CD14-positive monocyte (primary cell): Measurements from ENCODE around the gene TDRD9. TPM values are rescaled to one million over a fixed set of nuclear protein-coding genes. Genes with fewer than 3 reads are reported as not detected.

Source experiments
- DNase-seq, 3 donors: peaks; one replicate each; pipeline ENCODE4 v3.0.0-alpha.2; 2011 to 2022
- H2AFZ ChIP-seq: 2 replicates; pipeline ENCODE4 v1.6.0; 2012; ENCODE audit warnings: mild to moderate bottlenecking, low read depth, low read length, inconsistent platforms; ENCODE audit not compliant: insufficient read depth, poor library complexity, severe bottlenecking
- H3K27ac ChIP-seq, 2 donors: 1 replicate in 1 of 2; 2 replicates in 1 of 2; pipeline ENCODE4 v1.5.1; 2012 to 2013; ENCODE audit warnings: low read length in 2 of 2, control low read depth in 1 of 2, inconsistent platforms in 1 of 2, low read depth in 1 of 2, mild to moderate bottlenecking in 1 of 2
- H3K27me3 ChIP-seq, 2 donors: one replicate each; pipeline versions ENCODE4 v1.6.0 to v1.6.1; 2011 to 2013; ENCODE audit warnings: low read length in 2 of 2; ENCODE audit not compliant: control insufficient read depth in 2 of 2, insufficient read depth in 2 of 2
- H3K36me3 ChIP-seq, 2 donors: replicated peaks in 1 of 2; 1 replicate in 1 of 2; 2 replicates in 1 of 2; pipeline versions ENCODE4 v1.5.1 to v1.6.1; 2012 to 2013; ENCODE audit warnings: low read length in 2 of 2, control low read depth in 1 of 2, inconsistent platforms in 1 of 2, mild to moderate bottlenecking in 1 of 2; ENCODE audit not compliant: insufficient read depth in 2 of 2, control insufficient read depth in 1 of 2
- H3K4me1 ChIP-seq, 2 donors: 1 replicate in 1 of 2; 2 replicates in 1 of 2; pipeline versions ENCODE4 v1.5.1 to v1.6.1; 2012 to 2013; ENCODE audit warnings: low read length in 2 of 2, control low read depth in 1 of 2, inconsistent platforms in 1 of 2, mild to moderate bottlenecking in 1 of 2, moderate library complexity in 1 of 2; ENCODE audit not compliant: insufficient read depth in 2 of 2, control insufficient read depth in 1 of 2
- H3K4me2 ChIP-seq: replicated peaks from 2 replicates; pipeline ENCODE3; 2012; ENCODE audit warnings: low read length, moderate library complexity, mild to moderate bottlenecking; ENCODE audit not compliant: poor library complexity, severe bottlenecking; ENCODE audit errors: extremely low read depth
- H3K4me3 ChIP-seq, 3 experiments: fragments of 200-600 bp in 1 of 3; sonication (generic) in 1 of 3; replicated peaks in 1 of 3; 1 replicate in 2 of 3; 2 replicates in 1 of 3; pipeline ENCODE4 v1.5.1; 2011 to 2013; ENCODE audit warnings: low read length in 3 of 3, mild to moderate bottlenecking in 3 of 3, control low read depth in 2 of 3, low read depth in 2 of 3, inconsistent platforms in 1 of 3, moderate library complexity in 1 of 3
- H3K79me2 ChIP-seq: 2 replicates; pipeline ENCODE4 v1.6.0; 2012; ENCODE audit warnings: mild to moderate bottlenecking, control low read depth, inconsistent platforms, low read length, moderate library complexity; ENCODE audit not compliant: insufficient read depth
- H3K9ac ChIP-seq: 2 replicates; pipeline ENCODE4 v1.6.0; 2017; ENCODE audit warnings: low read length, mild to moderate bottlenecking; ENCODE audit not compliant: insufficient read depth, poor library complexity, severe bottlenecking
- H3K9me3 ChIP-seq, 2 donors: replicated peaks in 1 of 2; 1 replicate in 1 of 2; 2 replicates in 1 of 2; pipeline versions ENCODE4 v1.5.1 to v1.6.1; 2012 to 2013; ENCODE audit warnings: low read length in 2 of 2, control low read depth in 1 of 2; ENCODE audit not compliant: control insufficient read depth in 1 of 2, insufficient read depth in 1 of 2
- H4K20me1 ChIP-seq: 2 replicates; pipeline ENCODE4 v1.6.0; 2012; ENCODE audit warnings: mild to moderate bottlenecking, low read length, control low read depth, moderate library complexity; ENCODE audit not compliant: insufficient read depth
- H3K27ac Mint-ChIP-seq, 7 donors: one replicate each; pipeline ENCODE4 v1.8.0; 2020; ENCODE audit warnings: mild to moderate bottlenecking in 7 of 7, mixed read lengths in 7 of 7, moderate library complexity in 6 of 7, inconsistent platforms in 2 of 7
- H3K27me3 Mint-ChIP-seq, 3 donors: one replicate each; pipeline ENCODE4 v1.8.0; 2021 to 2022; ENCODE audit warnings: low read depth in 3 of 3, mild to moderate bottlenecking in 3 of 3, mixed read lengths in 3 of 3, moderate library complexity in 3 of 3, inconsistent platforms in 1 of 3
- H3K36me3 Mint-ChIP-seq, 2 donors: one replicate each; pipeline ENCODE4 v1.8.0; 2020; ENCODE audit warnings: mixed read lengths in 2 of 2, inconsistent platforms in 1 of 2, mild to moderate bottlenecking in 1 of 2
- H3K4me1 Mint-ChIP-seq: one replicate; pipeline ENCODE4 v1.8.0; 2020; ENCODE audit warnings: mild to moderate bottlenecking, mixed read lengths
- H3K4me3 Mint-ChIP-seq, 2 donors: one replicate each; pipeline ENCODE4 v1.8.0; 2020; ENCODE audit warnings: mild to moderate bottlenecking in 2 of 2, mixed read lengths in 2 of 2, moderate library complexity in 1 of 2
- H3K9me3 Mint-ChIP-seq, 7 donors: one replicate each; pipeline ENCODE4 v1.8.0; 2020 to 2022; ENCODE audit warnings: mixed read lengths in 7 of 7, mild to moderate bottlenecking in 6 of 7, moderate library complexity in 6 of 7, inconsistent platforms in 2 of 7
- CTCF ChIP-seq: fragments of 200-600 bp; IDR thresholded peaks from one replicate; pipeline ENCODE4 v1.8.0; 2022; ENCODE audit warnings: antibody characterized with exemption, mild to moderate bottlenecking
- WGBS: methylation state at CpG from one replicate; pipeline ENCODE4 v1.1.5; 2013; ENCODE audit warnings: missing lambda C conversion rate; ENCODE audit not compliant: insufficient coverage; 5-methylcytosine and 5-hydroxymethylcytosine counted together
- intact Hi-C, 2 donors: fragments of 100-400 bp; cut with micrococcal nuclease; formaldehyde crosslinking; loops; one replicate each; pipeline versions ENCODE4 v1.15.0 to v1.15.1; 2023
- polyA plus RNA-seq, 3 donors: library from polyadenylated mRNA; depleted of rRNA in 1 of 3; unstranded in 2 of 3; stranded (reverse) in 1 of 3; fragments of 300-500 nt in 2 of 3; fragments of >200 nt in 1 of 3; fragmentation: Illumina TruSeq in 2 of 3; gene quantifications; 1 replicate in 2 of 3; 2 replicates in 1 of 3; pipeline ENCODE4 v1.2.3, GENCODE V29; 2012 to 2021

TDRD9 gene
- polyA plus RNA-seq, 3 donors, result 7.6 to 12.1 (median 11.8) TPM

GRCh38 chr14:104069541-104069940, 141.3 kb downstream of the TDRD9 start:
- no peak overlapping the region for H3K4me3 ChIP-seq
- no peak overlapping the region for H2AFZ ChIP-seq
- no peak overlapping the region for H3K4me3 Mint-ChIP-seq
- 100% methylated on average over 1 of the region's 7 CpGs for WGBS
- no peak for TF ChIP-seq CTCF
- H3K36me3 ChIP-seq, result no peaks in the 10 kb centered on the region
- no peaks in the 10 kb centered on the region for H3K4me1 ChIP-seq
- no peaks in the 10 kb centered on the region for H3K79me2 ChIP-seq
- peaks cover 0 to 2% (median 2%) of the 10 kb centered on the region in 3 donors for H3K27me3 Mint-ChIP-seq
- peaks cover 18 to 46% (median 32%) of the 10 kb centered on the region in 7 donors for H3K9me3 Mint-ChIP-seq
- no peaks in the 10 kb centered on the region for H3K27me3 ChIP-seq
- peaks cover 17 to 18% of the 10 kb centered on the region in 2 donors for H3K9me3 ChIP-seq
- intact Hi-C loops, result no loop called here
- H3K4me1 Mint-ChIP-seq, result peaks cover 4% of the 10 kb centered on the region
- no peak for DNase-seq
- no peaks in the 10 kb centered on the region for H4K20me1 ChIP-seq
- no peak overlapping the region for H3K4me2 ChIP-seq
- no peak overlapping the region for H3K27ac ChIP-seq
- H3K27ac Mint-ChIP-seq, result no peak overlapping the region
- H3K36me3 Mint-ChIP-seq, result peaks cover 2 to 3% of the 10 kb centered on the region in 2 donors
- no peak overlapping the region for H3K9ac ChIP-seq

GRCh38 chr14:104072586-104072985, 144.3 kb downstream of the TDRD9 start:
- H3K4me1 Mint-ChIP-seq, result no peaks in the 10 kb centered on the region
- Histone ChIP-seq H3K79me2 (no peaks in the 10 kb centered on the region), H3K4me1 (no peaks in the 10 kb centered on the region), H3K36me3 (no peaks in the 10 kb centered on the region), H3K4me3 (no peak overlapping the region), H4K20me1 (no peaks in the 10 kb centered on the region), H3K27ac (no peak overlapping the region), H3K27me3 (no peaks in the 10 kb centered on the region), H3K9ac (no peak overlapping the region), H3K9me3 (peaks cover 7 to 8% of the 10 kb centered on the region in 2 donors), H3K4me2 (no peak overlapping the region), H2AFZ (no peak overlapping the region)
- intact Hi-C loops, result no loop called here
- peaks cover 0 to 7% (median 4%) of the 10 kb centered on the region in 3 donors for H3K27me3 Mint-ChIP-seq
- peaks cover 8 to 31% (median 17%) of the 10 kb centered on the region in 7 donors for H3K9me3 Mint-ChIP-seq
- H3K27ac Mint-ChIP-seq, result no peak overlapping the region
- no peaks in the 10 kb centered on the region for H3K36me3 Mint-ChIP-seq
- TF ChIP-seq CTCF, result no peak
- WGBS, result 50% methylated on average over 2 of the region's 3 CpGs
- DNase-seq, result no peak
- H3K4me3 Mint-ChIP-seq, result no peak overlapping the region
